H9 (cell line): ENCODE results near the gene RPS6KB1. TPM values are rescaled to one million over a fixed set of nuclear protein-coding genes. Genes with fewer than 3 reads are reported as not detected.

ENCODE experiments used
- DNase-seq: peaks from one replicate; pipeline ENCODE4 v3.0.0-alpha.2; 2017
- H2AFZ ChIP-seq: one replicate; pipeline ENCODE4 v1.6.1; 2013; ENCODE audit warnings: mild to moderate bottlenecking, low read length, control low read depth, moderate library complexity
- H2AK5ac ChIP-seq: 2 replicates; pipeline ENCODE4 v1.6.1; 2013; ENCODE audit warnings: low read length, control low read depth, mixed read lengths; ENCODE audit not compliant: insufficient read length
- H2BK120ac ChIP-seq: one replicate; pipeline ENCODE4 v1.6.1; 2013; ENCODE audit warnings: low read depth, mild to moderate bottlenecking, low read length, control low read depth, inconsistent platforms; ENCODE audit not compliant: poor library complexity, severe bottlenecking
- H2BK12ac ChIP-seq: 2 replicates; pipeline ENCODE4 v1.6.1; 2013; ENCODE audit warnings: low read length, control low read depth, mixed read lengths, low read depth; ENCODE audit not compliant: insufficient read length
- H2BK15ac ChIP-seq: 2 replicates; pipeline ENCODE4 v1.6.1; 2013; ENCODE audit warnings: low read depth, low read length, control low read depth
- H2BK20ac ChIP-seq: one replicate; pipeline ENCODE4 v1.6.1; 2013; ENCODE audit warnings: low read depth, mild to moderate bottlenecking, low read length, control low read depth, inconsistent platforms; ENCODE audit not compliant: poor library complexity, severe bottlenecking
- H2BK5ac ChIP-seq: 2 replicates; pipeline ENCODE4 v1.6.1; 2013; ENCODE audit warnings: low read length, control low read depth, mixed read lengths; ENCODE audit not compliant: insufficient read length
- H3K14ac ChIP-seq: 2 replicates; pipeline ENCODE4 v1.6.1; 2013; ENCODE audit warnings: low read length, control low read depth; ENCODE audit not compliant: insufficient read depth
- H3K18ac ChIP-seq: 2 replicates; pipeline ENCODE4 v1.6.1; 2013; ENCODE audit warnings: low read depth, mild to moderate bottlenecking, mixed read lengths, low read length, control low read depth; ENCODE audit not compliant: insufficient read length
- H3K23ac ChIP-seq: 2 replicates; pipeline ENCODE4 v1.6.1; 2013; ENCODE audit warnings: low read length, control low read depth, mixed read lengths, low read depth; ENCODE audit not compliant: insufficient read length
- H3K23me2 ChIP-seq: 2 replicates; pipeline ENCODE4 v1.6.1; 2013; ENCODE audit warnings: low read depth, mild to moderate bottlenecking, mixed read lengths, low read length, control low read depth; ENCODE audit not compliant: insufficient read length, poor library complexity, severe bottlenecking
- H3K27ac ChIP-seq: 2 replicates; pipeline ENCODE4 v1.5.1; 2013; ENCODE audit warnings: low read length, control low read depth, mixed read lengths, low read depth; ENCODE audit not compliant: insufficient read length
- H3K27me3 ChIP-seq: 2 replicates; pipeline ENCODE4 v1.6.1; 2013; ENCODE audit warnings: low read length, control low read depth, inconsistent platforms; ENCODE audit not compliant: insufficient read depth
- H3K4ac ChIP-seq: 2 replicates; pipeline ENCODE4 v1.6.1; 2013; ENCODE audit warnings: low read depth, mild to moderate bottlenecking, control low read depth, inconsistent platforms, low read length, moderate library complexity
- H3K4me1 ChIP-seq: 2 replicates; pipeline ENCODE4 v1.6.1; 2013; ENCODE audit warnings: low read length, control low read depth, inconsistent platforms; ENCODE audit not compliant: insufficient read depth
- H3K4me2 ChIP-seq: 2 replicates; pipeline ENCODE4 v1.6.1; 2013; ENCODE audit warnings: low read length, control low read depth, mixed read lengths; ENCODE audit not compliant: insufficient read length, insufficient read depth
- H3K56ac ChIP-seq: 2 replicates; pipeline ENCODE4 v1.6.1; 2013; ENCODE audit warnings: low read depth, mild to moderate bottlenecking, mixed read lengths, low read length, control low read depth; ENCODE audit not compliant: insufficient read length
- H3K79me1 ChIP-seq: 2 replicates; pipeline ENCODE4 v1.6.1; 2013; ENCODE audit warnings: low read depth, mild to moderate bottlenecking, moderate library complexity, low read length, control low read depth, inconsistent platforms; ENCODE audit not compliant: insufficient read depth, poor library complexity, severe bottlenecking
- H3K79me2 ChIP-seq: 2 replicates; pipeline ENCODE4 v1.6.1; 2013; ENCODE audit warnings: low read length, control low read depth, inconsistent platforms; ENCODE audit not compliant: insufficient read depth
- H3K9ac ChIP-seq: 2 replicates; pipeline ENCODE4 v1.6.1; 2013; ENCODE audit warnings: low read length, control low read depth, mixed read lengths; ENCODE audit not compliant: insufficient read length; ENCODE audit errors: extremely low read depth
- H3K9me3 ChIP-seq: one replicate; pipeline ENCODE4 v1.6.1; 2013; ENCODE audit warnings: low read depth, low read length, inconsistent platforms; ENCODE audit not compliant: control insufficient read depth
- H3T11ph ChIP-seq: one replicate; pipeline ENCODE4 v1.6.1; 2013; ENCODE audit warnings: mild to moderate bottlenecking, low read length, control low read depth, inconsistent platforms
- H4K20me1 ChIP-seq: one replicate; pipeline ENCODE4 v1.6.1; 2013; ENCODE audit not compliant: control insufficient read depth, insufficient read length, insufficient read depth
- H4K5ac ChIP-seq: 2 replicates; pipeline ENCODE4 v1.6.1; 2013; ENCODE audit warnings: low read depth, mild to moderate bottlenecking, mixed read lengths, low read length, control low read depth; ENCODE audit not compliant: insufficient read length
- H4K8ac ChIP-seq: replicated peaks from 2 replicates; pipeline ENCODE4 v1.6.1; 2013; ENCODE audit warnings: low read length, control low read depth, mixed read lengths, low read depth; ENCODE audit not compliant: insufficient read length
- H4K91ac ChIP-seq: 2 replicates; pipeline ENCODE4 v1.6.1; 2013; ENCODE audit warnings: low read depth, mild to moderate bottlenecking, moderate library complexity, mixed read lengths, low read length, control low read depth; ENCODE audit not compliant: insufficient read length
- H3K27ac Mint-ChIP-seq, 3 experiments: 2 replicates in 2 of 3; 3 replicates in 1 of 3; pipeline ENCODE4 v1.8.0; 2020 to 2021; ENCODE audit warnings: mixed read lengths in 3 of 3, mild to moderate bottlenecking in 1 of 3, moderate library complexity in 1 of 3
- H3K27me3 Mint-ChIP-seq: 2 replicates; pipeline ENCODE4 v1.8.0; 2021; ENCODE audit warnings: low read depth, mild to moderate bottlenecking, moderate library complexity, mixed read lengths
- H3K36me3 Mint-ChIP-seq, 3 experiments: 2 replicates in 2 of 3; 3 replicates in 1 of 3; pipeline ENCODE4 v1.8.0; 2020 to 2021; ENCODE audit warnings: low read depth in 3 of 3, mixed read lengths in 3 of 3; ENCODE audit not compliant: insufficient read depth in 1 of 3
- H3K4me1 Mint-ChIP-seq, 2 experiments: 2 replicates each; pipeline ENCODE4 v1.8.0; 2020; ENCODE audit warnings: mixed read lengths in 2 of 2
- H3K4me3 Mint-ChIP-seq, 2 experiments: 2 replicates in 1 of 2; 3 replicates in 1 of 2; pipeline ENCODE4 v1.8.0; 2020 to 2021; ENCODE audit warnings: mild to moderate bottlenecking in 2 of 2, mixed read lengths in 2 of 2, moderate library complexity in 1 of 2
- H3K9me3 Mint-ChIP-seq, 2 experiments: 2 replicates in 1 of 2; 3 replicates in 1 of 2; pipeline ENCODE4 v1.8.0; 2020; ENCODE audit warnings: mild to moderate bottlenecking in 2 of 2, mixed read lengths in 2 of 2, moderate library complexity in 1 of 2
- WGBS: extraction: QIAGEN DNeasy Blood & Tissue Kit; methylation state at CpG from one replicate; pipeline ENCODE4 v1.1.7; 2013; ENCODE audit warnings: missing lambda C conversion rate, low lambda C conversion rate, mixed read lengths; ENCODE audit not compliant: insufficient read length; ENCODE audit errors: extremely low coverage; 5-methylcytosine and 5-hydroxymethylcytosine counted together
- total RNA-seq: library from RNA; stranded (reverse); gene quantifications from 2 replicates; pipeline ENCODE4 v1.2.1, GENCODE V29; 2021
- TF ChIP-seq, protein P1 (sequence below): fragments of 200-600 bp; sonication (generic); conservative IDR thresholded peaks from 3 replicates; pipeline ENCODE4 v1.8.0; 2021; ENCODE audit warnings: antibody characterized with exemption, mild to moderate bottlenecking

Gene RPS6KB1
- total RNA-seq, 1 experiment from 2014 or later: 36.1 TPM

- H3K9ac ChIP-seq: no peak overlapping the region
- H3K4me1 Mint-ChIP-seq: no peaks in the 10 kb centered on the region
- H3T11ph ChIP-seq: no peak overlapping the region
- no peak overlapping the region for H3K27ac ChIP-seq
- H3K27me3 Mint-ChIP-seq: no peaks in the 10 kb centered on the region
- TF ChIP-seq, protein P1, sequence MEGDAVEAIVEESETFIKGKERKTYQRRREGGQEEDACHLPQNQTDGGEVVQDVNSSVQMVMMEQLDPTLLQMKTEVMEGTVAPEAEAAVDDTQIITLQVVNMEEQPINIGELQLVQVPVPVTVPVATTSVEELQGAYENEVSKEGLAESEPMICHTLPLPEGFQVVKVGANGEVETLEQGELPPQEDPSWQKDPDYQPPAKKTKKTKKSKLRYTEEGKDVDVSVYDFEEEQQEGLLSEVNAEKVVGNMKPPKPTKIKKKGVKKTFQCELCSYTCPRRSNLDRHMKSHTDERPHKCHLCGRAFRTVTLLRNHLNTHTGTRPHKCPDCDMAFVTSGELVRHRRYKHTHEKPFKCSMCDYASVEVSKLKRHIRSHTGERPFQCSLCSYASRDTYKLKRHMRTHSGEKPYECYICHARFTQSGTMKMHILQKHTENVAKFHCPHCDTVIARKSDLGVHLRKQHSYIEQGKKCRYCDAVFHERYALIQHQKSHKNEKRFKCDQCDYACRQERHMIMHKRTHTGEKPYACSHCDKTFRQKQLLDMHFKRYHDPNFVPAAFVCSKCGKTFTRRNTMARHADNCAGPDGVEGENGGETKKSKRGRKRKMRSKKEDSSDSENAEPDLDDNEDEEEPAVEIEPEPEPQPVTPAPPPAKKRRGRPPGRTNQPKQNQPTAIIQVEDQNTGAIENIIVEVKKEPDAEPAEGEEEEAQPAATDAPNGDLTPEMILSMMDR: peak; percentile 79
- no peak overlapping the region for H3K18ac ChIP-seq
- WGBS: no CpG with 5 or more reads among the region's 1 CpG
- DNase-seq: no peak
- H2BK15ac ChIP-seq: no peak overlapping the region
- H3K4me3 Mint-ChIP-seq: no peak overlapping the region
- no peak overlapping the region for H2AFZ ChIP-seq
- no peak overlapping the region for H4K8ac ChIP-seq
- H3K14ac ChIP-seq: no peak overlapping the region
- no peaks in the 10 kb centered on the region for H3K27me3 ChIP-seq
- H2BK12ac ChIP-seq: no peak overlapping the region
- no peak overlapping the region for H2BK20ac ChIP-seq
- H4K5ac ChIP-seq: no peak overlapping the region
- no peak overlapping the region for H3K56ac ChIP-seq
- H2BK5ac ChIP-seq: no peak overlapping the region
- H3K4me2 ChIP-seq: no peak overlapping the region
- no peaks in the 10 kb centered on the region for H3K79me1 ChIP-seq
- no peak overlapping the region for H2AK5ac ChIP-seq
- no peak overlapping the region for H4K91ac ChIP-seq
- peaks cover 4 to 38% (median 28%) of the 10 kb centered on the region in 3 experiments; a peak in 6 of 7 replicates for H3K36me3 Mint-ChIP-seq
- H4K20me1 ChIP-seq: no peaks in the 10 kb centered on the region
- no peaks in the 10 kb centered on the region for H3K4me1 ChIP-seq
- H2BK120ac ChIP-seq: no peak overlapping the region
- no peaks in the 10 kb centered on the region for H3K79me2 ChIP-seq
- H3K23ac ChIP-seq: no peak overlapping the region
- H3K27ac Mint-ChIP-seq: no peak overlapping the region
- H3K9me3 ChIP-seq: no peaks in the 10 kb centered on the region
- no peaks in the 10 kb centered on the region for H3K9me3 Mint-ChIP-seq
- no peaks in the 10 kb centered on the region for H3K23me2 ChIP-seq
- H3K4ac ChIP-seq: no peak overlapping the region
Observed at GRCh38 chr17:59914274-59914854, 21.4 kb downstream of the RPS6KB1 start.
